Measurements from ENCODE around the gene SIAE.
A peak's percentile ranks its signal among the peaks of the same experiment; 100 is the strongest.

- no peak for TF ChIP-seq SP1 (IDR thresholded peaks at IDR 0.05)
- TF ChIP-seq CTCF (IDR thresholded peaks at IDR 0.05; ENCODE audit: low read depth, low read length, missing input control) = peak; percentile 65
- TF ChIP-seq JUND (IDR thresholded peaks at IDR 0.05) = no peak
- no peak for TF ChIP-seq GABPA (IDR thresholded peaks at IDR 0.05 in 1 of 2, conservative IDR thresholded peaks at IDR 0.05 in 1 of 2)
- no peak for TF ChIP-seq FOXA2 (IDR thresholded peaks at IDR 0.05)
- no peak for TF ChIP-seq FOXA1 (IDR thresholded peaks at IDR 0.05)
- TF ChIP-seq EGR1 (IDR thresholded peaks at IDR 0.05; ENCODE audit: low read depth in 2 of 2) = no peak
- no peak for TF ChIP-seq MAX (IDR thresholded peaks at IDR 0.05)
- TF ChIP-seq TAF1 (conservative IDR thresholded peaks at IDR 0.05) = no peak
- no peak for TF ChIP-seq REST (IDR thresholded peaks at IDR 0.05)
- TF ChIP-seq ATF3 (IDR thresholded peaks at IDR 0.05) = no peak
- no peak for TF ChIP-seq YY1 (IDR thresholded peaks at IDR 0.05)
Measured at GRCh38 chr11:124586238-124586860, 87.2 kb downstream of the SIAE start.
